HK-2 (cell line): ENCODE data around the gene LAMC1.

Source experiments
- DNase-seq: peaks from one replicate; pipeline ENCODE4 v3.0.0-alpha.2; 2018; ENCODE audit not compliant: unreplicated experiment

Gene LAMC1

DNA sequence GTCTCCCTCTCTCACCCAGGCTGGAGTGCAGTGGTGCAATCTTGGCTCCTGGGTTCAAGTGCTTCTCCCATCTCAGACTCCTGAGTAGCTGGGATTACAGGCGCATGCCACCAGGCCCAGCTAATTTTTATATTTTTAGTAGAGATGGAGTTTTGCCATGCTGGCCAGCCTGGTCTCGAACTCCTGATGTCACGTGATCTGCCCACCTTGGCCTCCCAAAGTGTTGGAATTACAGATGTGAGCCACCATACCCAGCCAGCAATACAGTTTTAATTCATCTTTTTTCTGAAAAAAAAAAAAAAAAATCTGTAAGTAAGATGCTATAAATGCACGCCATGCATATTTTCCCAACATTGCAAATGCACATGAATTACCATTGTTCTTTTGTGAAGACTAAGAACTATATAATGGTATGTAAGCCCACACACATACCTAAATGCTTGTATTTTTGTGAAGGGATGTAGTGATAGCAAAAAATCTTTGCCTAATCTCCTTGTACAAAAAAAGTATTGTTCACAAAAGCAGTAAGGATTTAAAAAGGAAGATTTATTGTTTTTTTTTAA, 170.8 kb downstream of the LAMC1 start:
- no peak for DNase-seq

DNA sequence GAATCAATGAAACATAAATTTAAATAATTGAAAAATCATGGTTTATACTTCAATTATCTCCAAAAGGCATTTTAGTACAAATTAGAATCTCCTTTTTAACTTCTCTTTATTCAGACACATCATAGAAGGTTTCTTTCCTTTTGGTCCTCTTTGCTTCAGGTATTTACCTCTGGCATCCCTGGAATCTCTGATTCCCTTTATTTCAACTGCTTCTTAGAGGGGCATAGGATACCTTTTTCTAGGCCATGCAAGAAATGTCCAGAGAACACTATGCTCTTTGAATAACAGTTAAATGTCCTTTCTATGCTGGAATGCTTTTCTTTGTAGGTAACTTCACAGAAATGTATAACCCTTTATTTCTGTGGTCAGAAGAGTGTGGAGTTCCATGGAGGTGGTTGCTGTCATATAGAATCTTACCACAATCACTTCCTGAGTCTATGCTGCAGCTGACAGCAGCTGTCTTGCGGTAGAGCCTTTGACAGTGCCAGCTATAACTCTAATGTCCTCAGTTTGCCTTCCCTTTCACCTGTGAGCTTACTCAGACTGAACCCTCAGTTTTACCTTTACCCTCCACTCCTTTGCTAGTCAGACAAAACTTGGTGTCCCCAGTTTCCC, 171.4 kb downstream of the LAMC1 start:
- no peak for DNase-seq

- no peak for DNase-seq
Measured at GRCh38 chr1:183195142-183195574, 171.9 kb downstream of the LAMC1 start.
